DMS53 treated with DMSO at 0.1 percent for 48 hours (cell line): ENCODE results near the gene FFAR4.

ENCODE experiments used
- DNase-seq: peaks from one replicate; lab custom pipeline; 2025; ENCODE audit not compliant: unreplicated experiment; lab: John Stamatoyannopoulos, UW

FFAR4 gene

DNA sequence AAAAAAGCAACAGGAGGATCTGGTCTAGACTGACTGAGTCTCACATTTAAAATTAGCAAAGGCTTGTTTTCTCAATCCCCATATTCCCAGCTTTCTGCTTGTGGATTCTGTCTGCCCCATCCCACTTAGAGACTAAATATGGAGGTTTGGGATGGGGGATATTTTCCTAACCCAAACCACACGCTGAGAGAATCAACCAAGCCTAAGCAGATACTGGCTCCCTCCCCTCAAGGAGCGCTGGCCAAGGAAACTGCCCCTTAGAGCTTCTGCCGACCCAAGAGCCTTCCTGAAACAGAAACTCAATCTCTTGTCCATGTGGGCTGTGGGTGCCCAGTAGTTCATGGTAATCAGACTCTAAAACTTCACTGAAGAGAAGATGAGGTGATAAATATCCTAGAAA, 3.9 kb downstream of the FFAR4 start:
- DNase-seq = no peak

DNA sequence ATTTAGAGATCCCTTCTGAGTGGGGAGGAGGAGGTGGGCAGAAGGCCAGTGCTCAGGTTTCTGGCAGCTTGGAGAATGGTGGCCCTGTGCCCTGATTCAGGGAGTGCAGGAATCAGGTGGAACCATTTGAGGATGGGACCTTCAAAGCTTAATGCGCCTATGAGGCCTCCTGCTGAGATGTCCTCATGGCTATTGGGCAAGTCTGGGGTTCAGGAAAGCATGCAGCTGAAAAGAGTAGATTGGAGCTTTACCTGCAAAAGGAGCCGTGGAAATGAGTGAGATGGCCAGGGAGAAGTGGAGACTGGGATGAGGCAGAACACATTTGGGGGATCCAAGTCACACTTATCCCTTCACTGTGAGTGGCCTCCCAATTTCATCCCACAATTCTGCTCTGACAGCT, 6.1 kb downstream of the FFAR4 start:
- no peak for DNase-seq

DNA sequence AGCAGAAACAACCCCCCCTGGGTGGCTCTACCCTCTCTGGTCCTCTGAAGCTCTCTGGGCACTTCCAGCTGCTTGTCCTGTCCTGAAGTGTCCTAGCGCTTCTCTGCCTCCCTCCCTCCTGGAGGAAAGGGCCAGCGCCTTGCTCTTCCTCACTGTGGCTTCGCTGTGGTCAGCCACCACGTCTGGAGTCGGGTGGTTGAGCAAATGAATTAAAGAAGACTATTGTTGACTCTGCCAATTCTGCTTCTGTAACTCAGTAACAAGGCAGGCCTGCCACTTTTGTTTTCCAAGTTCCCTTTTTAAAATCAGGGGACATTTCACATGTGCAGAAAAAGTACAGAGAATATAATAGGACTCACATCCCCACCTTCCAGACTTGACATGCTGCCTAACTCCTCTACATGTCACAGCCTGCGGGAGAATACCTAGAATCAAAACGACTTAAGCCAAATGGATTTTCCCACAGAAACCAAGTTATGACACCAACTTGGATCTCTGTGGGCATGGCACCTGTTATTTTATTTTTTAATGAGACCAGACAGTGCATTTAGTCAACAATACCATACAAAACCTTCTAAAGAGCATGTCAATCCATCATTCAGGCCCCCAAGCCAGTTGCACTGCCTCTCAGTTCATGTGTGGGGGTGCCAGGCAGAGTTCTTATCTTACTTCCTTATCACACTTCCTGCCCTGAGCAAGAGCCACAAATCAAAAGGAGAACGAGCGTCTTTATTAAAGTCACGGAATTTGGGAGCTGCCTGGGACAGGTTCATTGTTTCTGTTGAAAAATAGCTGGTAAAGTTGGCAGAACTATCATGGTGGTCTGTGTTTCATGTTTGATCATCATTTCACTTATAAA, 6.8 kb downstream of the FFAR4 start:
- no peak for DNase-seq

DNA sequence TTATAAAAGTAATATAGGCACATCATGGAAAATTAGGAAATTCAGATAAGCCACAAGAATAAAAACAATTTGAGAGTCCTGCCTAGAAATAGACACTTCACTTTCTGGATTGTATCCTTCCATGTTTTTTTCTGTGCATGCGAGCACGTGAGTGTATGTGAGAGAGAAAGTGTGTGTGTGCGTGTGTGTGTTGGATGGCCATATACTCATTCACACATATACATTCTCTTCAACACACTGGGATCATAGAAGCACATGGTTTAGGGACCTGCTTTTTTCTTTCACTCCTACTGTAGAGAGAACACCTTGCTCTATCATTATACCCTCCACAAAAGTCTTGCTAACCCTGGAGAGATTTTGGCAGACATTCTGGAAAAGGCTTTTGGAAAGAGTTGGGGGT, 7.5 kb downstream of the FFAR4 start:
- DNase-seq = no peak

DNA sequence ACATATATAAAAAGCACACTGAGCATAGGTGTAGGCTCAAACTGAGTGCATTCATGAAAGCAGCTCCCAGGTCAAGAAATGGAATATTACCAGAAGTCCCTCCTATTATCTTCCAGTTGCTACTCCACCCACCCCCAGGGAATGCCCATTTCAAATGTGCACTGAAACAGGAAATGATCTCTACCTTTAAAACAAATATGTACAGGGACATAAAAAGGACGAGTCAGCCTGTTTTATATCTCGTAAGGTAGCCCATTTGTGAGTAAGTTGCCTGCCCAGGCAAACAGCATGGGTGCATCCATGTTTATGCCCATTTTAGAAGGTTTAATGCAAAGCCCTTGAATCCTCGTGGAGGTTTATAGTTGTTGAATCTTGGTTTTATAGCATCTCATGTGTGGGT, 10.4 kb downstream of the FFAR4 start:
- DNase-seq = peak; percentile 24

DNA sequence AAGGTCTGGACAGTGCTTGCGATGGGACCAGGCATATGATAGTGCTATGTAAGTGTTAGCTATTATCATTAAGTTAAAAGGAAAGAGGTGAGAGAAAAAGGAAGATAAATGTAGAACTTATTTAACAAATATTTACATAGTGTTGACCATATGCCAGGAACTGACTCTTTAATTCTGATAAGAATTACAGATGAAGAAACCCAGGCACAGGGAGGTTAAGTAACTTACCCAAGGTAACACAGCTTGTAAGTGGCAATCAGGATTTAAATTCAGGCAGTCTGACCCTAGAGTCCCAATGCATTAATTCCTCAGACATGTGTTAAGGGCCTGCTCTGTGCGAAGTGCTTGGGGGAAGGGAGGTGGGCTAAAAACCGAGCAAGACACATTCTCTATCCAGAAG, 11.1 kb downstream of the FFAR4 start:
- DNase-seq = no peak

DNA sequence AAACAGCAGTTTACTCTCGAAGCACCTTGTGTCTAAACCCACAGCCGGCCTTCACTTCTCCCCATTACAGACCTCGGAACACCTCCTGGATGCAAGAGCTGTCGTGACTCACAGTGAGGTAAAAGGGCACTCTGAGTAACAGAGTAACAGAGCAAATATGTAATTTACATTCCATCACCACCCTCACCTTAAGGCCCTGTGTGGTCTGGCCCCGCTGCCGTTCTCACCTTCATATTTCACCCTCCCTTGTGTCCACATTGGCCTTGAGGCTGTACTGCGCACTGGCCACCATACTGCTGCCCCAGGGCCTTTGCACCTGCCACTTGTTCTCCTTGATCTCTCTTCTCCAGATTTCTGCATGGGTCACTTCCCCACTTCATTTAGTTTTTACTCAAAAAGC, 12.6 kb downstream of the FFAR4 start:
- no peak for DNase-seq

DNA sequence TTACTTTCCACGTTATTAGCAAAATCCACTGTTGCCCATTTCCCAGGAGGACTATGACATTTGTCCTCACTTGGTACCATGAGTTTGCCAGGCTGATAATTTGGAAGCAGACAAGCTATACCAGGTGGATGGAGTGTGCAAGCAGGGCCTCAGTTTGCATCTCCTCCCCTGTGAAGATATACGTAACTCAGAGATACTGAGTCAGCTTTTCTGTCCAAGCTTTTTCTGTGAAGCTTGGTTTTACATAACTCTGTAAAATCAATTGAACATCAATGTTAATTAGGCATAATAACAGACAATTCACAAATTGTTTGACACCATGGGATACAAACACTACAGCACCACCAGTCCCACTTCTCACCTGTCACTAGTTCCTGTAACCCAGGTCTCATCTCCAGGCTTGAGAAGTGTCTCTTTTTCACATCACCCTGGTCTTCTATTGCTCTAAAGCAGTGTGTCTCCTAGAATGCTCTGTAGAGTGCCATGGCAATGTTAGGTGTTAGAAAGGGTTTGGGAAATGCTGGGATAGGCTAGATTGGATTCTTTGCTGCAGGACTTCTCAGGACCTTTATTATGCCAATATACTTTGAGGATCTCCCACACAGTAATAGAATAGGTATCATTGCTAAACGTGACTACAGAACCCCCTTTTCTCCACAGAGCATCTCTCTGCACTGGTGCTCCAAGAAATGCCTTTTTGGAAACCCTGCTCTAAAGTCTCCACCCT, 13.7 kb downstream of the FFAR4 start:
- DNase-seq = no peak

DNA sequence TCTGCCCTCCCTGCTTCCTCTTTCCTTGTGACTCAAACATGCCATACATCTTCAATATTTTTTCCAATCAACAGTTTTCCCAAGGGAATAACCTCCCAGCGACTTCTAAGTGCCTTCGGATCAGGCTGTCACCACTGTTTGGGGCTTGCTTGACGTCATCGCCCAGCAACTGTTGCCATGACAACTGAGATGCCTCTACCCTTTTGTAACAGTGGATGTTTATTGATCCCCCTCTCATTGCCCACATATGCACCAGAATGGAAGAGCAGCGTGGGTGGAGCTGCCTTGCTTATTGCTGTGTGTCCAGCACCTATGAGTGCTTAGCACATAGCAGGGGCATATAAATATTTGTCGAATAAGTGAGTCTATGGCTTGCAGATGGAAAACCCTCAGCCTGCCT, 14.4 kb downstream of the FFAR4 start:
- no peak for DNase-seq

DNA sequence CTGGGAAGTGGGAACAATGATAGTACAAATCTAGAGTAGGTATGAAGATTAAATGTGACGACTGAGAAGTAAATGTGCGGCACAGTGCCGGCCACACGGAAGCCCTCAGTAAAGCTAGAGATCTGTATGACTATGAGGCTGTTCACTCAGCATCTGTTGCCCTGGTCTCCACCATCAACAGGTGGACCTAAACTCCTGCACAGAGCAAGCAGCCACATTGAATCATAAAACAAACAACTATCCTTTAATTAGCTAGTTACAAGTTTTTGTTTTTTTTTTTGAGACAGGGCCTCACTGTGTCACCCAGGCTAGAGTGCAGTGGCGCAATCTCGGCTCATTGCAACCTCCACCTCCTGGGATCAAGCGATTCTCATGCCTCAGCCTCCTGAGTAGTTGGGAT, 18.0 kb downstream of the FFAR4 start:
- DNase-seq = no peak

DNA sequence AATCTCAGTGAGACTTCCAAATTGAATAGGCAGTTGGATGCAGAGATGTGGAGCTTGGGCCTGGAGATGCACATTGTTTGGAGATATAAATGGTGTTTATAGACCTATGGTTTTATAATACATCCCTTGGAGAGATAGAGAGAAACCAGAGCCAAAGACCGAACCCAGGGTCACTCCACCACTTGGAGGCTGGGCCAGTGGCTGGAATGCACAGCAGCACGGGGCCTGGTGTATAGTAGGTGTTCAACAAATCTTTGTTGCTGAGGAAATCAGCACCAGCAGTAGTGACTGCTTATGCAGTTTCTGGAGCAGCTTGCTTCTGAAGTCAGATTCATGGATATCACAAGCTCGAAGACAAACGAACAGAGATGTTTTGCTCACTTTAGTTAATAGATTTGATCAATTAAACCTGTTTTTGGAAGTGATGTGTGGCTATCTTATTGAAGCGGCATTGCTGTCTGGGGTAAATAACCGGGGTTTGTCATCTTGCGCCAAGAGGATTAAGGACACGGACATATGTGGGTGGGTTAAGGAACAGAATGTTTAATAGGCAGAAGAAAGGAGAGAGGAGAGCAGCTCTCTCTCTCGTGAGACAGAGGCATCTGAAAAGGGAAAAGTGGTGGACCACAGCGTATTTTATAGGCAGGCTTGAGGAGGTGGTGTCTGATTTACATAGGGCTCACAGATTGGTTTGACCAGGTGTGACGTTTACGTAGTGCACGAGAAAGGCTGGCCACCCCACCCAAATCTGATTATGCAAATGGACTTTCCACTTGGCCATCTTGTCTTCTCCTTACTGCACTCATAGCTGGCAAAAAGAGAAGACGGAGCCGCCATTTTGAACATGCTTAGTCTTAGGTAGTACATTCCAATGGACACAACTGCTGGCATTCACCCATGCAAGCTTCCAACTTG, 23.4 kb downstream of the FFAR4 start:
- DNase-seq = no peak

DNA sequence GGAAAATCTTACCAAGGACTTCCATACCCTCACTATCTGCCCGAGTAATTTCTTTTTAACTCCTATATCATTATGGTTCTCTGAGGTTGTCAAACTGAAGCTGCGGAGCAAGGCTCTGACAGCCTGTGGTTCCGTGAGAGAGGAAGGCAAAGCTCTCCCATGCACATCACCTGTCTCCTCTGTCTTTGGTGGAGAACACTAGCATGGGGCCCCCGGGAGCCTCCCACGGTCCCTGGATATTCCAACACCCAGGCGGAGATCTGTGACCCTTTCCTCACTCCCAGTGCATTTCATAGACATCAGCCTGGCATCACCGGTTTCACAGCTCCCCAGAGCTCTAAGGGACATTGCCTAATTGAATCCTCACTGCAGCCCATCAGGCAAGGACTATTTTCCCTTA, 24.2 kb downstream of the FFAR4 start:
- DNase-seq = no peak

DNA sequence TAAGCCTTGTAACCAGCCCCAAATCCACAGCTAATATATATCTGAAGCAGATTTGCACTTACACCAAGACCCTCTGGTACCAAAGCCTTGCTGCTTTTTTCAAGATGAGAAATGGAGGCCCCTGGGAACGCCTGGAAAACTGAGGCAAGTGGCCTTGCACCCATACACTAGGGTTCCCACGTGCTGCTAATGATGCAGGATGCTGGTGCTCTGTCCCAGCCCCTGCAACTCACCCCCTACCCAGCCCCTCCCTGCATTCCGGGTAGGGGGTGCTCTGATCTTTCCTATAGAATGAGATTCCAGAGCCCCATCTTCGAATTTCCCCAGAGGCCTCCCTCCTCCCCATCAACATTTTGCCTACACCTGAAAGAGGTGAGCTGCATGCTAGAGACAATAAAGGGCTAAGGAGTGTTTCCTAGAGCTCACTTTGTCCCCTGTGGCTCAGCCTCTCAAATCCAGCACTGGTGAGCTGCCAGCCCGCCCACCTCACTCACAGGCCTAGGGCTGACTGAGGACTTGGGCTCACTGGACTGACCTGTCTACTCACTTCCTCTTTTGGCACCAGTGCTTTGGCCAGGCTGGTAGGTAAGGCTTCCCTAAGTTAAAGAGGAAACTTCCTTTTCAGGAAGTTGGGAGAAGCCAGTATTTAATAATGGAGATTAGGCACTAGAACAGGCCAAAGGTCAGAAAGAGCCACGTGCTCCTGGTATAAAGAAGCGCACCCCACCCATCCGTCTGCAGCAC, 24.8 kb downstream of the FFAR4 start:
- DNase-seq = no peak

DNA sequence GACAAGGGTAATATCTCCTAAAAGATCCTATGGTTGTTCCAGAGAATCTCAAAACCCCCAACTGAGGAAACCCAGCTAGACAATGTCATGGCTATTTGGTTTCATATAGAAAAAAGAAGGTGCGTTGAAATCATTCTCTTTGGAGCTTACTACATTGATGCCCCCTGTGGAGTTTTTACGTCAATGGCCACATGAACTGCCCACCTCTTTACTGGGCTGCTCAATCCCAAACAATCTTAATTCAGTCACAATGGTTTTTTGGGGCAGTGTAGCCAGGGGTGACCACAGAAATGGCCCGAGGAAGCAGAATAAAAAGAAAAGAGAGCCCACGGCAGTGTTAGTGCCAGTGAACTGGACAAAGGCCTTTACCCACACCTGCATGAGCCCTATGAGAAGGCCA, 26.8 kb downstream of the FFAR4 start:
- DNase-seq = no peak

DNA sequence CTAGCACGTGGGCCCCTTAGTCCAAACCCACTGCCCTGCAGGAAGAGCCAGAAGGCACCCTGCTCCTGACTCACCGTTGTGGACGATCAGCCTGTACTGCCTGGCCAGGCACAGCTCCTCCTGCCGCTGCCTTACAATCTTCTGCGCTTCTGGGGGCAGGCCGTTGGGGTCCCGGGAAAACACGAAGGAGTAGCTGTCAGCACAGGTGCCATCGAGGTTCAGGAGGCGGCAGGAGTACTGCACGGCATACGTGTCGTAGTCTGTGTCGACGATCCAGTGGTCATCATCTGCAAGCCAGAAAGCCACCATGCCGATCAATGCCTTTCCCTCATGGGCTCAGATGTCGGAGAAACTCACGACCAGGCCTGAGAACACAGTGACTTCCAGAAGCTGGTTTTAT, 27.3 kb downstream of the FFAR4 start:
- DNase-seq = no peak

DNA sequence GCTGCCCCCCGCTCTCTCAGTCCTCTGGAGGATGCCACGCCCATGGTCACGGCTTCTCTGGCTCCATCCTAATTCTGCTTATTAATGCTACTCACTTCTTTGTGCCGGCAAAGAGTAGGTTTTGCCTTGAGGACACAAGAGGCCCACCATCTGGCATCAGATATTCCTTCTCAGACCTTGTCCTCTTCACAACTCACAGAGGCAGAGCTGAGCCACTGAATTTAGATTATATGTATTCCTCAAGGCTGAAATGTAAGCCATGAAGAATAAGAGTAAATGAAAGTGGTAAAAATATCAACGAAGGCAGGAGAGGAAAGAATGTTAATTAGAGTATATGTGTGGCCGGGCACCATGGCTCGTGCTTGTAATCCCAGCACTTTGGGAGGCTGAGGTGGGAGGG, 28.1 kb downstream of the FFAR4 start:
- DNase-seq = no peak

DNA sequence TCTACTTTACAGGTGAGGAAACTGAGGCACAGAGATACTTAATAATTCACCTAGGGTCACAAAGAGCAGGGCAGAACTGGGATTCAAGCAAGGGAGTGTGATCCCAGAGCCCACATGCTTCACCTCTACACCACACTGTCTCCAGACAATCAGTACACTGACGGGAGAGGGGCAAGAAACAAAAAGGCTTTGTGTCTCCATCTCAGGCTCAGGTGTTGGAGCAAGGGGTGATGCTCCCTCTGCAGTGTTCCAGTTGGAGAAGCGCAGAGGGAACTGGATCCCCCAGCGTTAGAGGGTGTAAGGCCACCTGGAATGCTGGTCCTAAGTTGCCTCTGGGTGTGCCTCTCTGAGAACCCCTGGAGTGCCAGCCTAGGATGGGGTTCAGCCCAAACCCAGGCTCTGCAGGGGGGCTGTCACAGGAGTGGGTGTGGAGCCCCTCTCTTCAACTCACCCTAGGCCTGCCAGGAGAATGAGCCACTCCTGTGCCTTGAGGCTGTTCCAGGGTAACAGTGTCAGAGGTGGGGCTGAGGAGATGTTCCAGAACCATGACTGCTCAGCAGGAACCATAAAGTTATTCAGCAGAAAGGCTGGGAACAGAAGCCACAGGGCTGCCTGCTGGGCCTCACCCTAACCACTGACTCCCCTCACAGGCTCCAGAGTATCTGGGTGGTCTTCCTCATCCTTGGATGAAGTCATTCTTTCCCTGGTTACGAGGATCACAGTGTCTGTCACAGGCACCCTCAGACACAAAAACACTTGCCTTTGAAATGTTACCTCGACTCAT, 29.1 kb downstream of the FFAR4 start:
- no peak for DNase-seq

DNA sequence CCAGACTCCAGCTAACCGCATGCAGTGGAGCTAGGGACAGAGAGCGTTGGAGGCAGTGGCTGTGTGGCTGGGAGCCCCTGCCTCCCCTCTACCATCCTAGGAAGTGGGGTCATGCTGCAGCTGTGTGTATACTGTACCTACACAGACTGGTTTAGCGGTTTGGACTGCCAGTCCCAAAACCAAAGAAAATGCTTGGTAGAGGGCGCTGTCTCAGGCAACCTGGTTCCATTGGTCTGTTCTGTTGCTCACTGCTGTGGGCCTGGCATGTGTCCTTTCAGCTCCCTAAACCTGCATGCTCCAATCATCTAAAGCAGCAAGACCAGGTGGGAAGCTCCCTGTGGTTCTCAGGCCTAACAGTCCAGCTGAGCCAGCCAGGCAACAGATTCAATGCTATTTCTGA, 30.1 kb downstream of the FFAR4 start:
- no peak for DNase-seq

DNA sequence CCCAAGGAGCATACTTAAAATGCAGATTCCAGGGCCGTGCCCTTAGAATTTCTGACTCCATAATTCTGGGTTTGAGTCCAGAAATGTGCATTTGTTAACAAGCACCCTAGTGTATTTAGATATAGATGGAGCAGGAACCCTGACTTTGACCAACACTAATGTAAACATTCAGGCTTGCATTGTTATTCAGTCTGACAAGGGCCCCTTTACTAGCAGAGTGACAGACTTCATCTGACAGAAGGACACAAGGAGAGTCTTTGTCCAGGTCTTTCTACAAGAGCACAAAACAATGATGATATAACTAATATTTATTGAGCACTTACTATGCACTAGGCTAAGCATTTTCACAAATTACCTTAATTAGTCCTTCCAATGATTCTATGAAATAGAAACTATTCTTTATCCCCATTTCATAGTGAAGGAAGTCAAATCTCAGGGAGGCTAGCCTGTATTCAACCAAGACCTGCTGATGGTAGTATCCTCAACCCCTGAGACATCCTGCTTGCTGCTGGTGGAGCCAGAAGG, 30.7 kb downstream of the FFAR4 start:
- DNase-seq = no peak

DNA sequence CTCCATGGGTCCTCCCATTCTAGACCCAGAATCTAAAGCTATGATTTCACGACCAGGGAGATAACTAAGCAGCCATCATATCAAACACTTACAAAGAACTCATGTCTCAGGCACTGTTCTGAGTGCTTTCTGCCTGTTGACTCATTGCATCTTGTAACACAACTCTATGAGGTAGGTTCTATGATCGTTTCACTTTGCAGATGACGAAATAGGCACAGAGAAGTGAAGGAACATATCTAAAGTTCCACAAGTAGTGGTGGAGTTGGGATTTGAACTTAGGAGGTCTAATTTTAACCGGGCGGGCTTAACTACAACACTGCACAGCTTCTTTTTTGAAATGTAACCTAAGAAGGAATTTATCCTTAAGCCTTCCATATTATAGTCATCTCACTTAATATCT, 31.7 kb downstream of the FFAR4 start:
- no peak for DNase-seq
